Osteocyte (in vitro differentiated cells): ENCODE measurements around the gene SYCN. TPM values are rescaled to one million over a fixed set of nuclear protein-coding genes. Genes with fewer than 3 reads are reported as not detected.

Source experiments
- DNase-seq: peaks from one replicate; pipeline ENCODE4 v3.0.0; 2021; ENCODE audit warnings: mixed read lengths; ENCODE audit not compliant: unreplicated experiment; ENCODE audit errors: extremely low spot score
- H3K27ac Mint-ChIP-seq: one replicate; pipeline ENCODE4 v1.8.0; 2021; ENCODE audit warnings: mild to moderate bottlenecking, mixed read lengths; ENCODE audit not compliant: unreplicated experiment
- H3K27me3 Mint-ChIP-seq: one replicate; pipeline ENCODE4 v1.8.0; 2021; ENCODE audit warnings: mixed read lengths; ENCODE audit not compliant: unreplicated experiment
- H3K36me3 Mint-ChIP-seq: one replicate; pipeline ENCODE4 v1.8.0; 2021; ENCODE audit warnings: mixed read lengths; ENCODE audit not compliant: unreplicated experiment
- H3K4me1 Mint-ChIP-seq: one replicate; pipeline ENCODE4 v1.8.0; 2021; ENCODE audit warnings: mixed read lengths; ENCODE audit not compliant: unreplicated experiment
- H3K4me3 Mint-ChIP-seq: one replicate; pipeline ENCODE4 v1.8.0; 2021; ENCODE audit warnings: mild to moderate bottlenecking, moderate library complexity, mixed read lengths; ENCODE audit not compliant: unreplicated experiment
- H3K9me3 Mint-ChIP-seq: one replicate; pipeline ENCODE4 v1.8.0; 2021; ENCODE audit warnings: mixed read lengths; ENCODE audit not compliant: unreplicated experiment
- CTCF ChIP-seq: fragments of 200-600 bp; sonication (generic); IDR thresholded peaks from 2 replicates; pipeline ENCODE4 v1.5.0; 2021; ENCODE audit warnings: antibody characterized with exemption, mild to moderate bottlenecking, moderate library complexity
- total RNA-seq: library from RNA; stranded (reverse); gene quantifications from 2 replicates; pipeline ENCODE4 v1.2.1, GENCODE V29; 2021

The SYCN gene
- total RNA-seq, 1 donor from 2014 or later: not detected

GRCh38 chr19:39178296-39179006 is 25.6 kb downstream of the SYCN start:
- no peak for TF ChIP-seq CTCF
- DNase-seq: no peak
- no peak overlapping the region for H3K4me3 Mint-ChIP-seq
- H3K36me3 Mint-ChIP-seq: peaks cover 5% of the 10 kb centered on the region
- no peaks in the 10 kb centered on the region for H3K27me3 Mint-ChIP-seq
- no peak overlapping the region for H3K27ac Mint-ChIP-seq
- no peaks in the 10 kb centered on the region for H3K4me1 Mint-ChIP-seq
- no peaks in the 10 kb centered on the region for H3K9me3 Mint-ChIP-seq

DNA sequence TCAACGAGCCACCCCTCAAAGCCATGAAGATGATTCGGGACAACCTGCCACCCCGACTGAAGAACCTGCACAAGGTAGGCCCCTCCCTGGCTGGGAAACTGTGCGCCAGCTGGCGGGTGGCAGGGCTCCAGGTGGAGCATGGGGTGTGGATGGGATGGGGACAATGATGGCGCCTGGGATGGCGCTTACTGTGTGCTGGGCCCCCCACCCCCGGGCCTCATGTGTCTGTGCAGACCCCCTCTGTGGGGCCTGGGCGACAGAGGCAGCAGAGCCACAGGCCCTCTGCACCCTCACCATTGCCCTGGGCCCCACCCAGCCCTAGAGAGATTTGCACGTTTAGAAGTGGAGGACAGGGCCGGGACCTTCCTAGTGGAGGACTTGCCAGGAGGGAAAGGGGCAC is 26.3 kb downstream of the SYCN start:
- no peak overlapping the region for H3K27ac Mint-ChIP-seq
- H3K36me3 Mint-ChIP-seq: peaks cover 5% of the 10 kb centered on the region
- no peaks in the 10 kb centered on the region for H3K27me3 Mint-ChIP-seq
- no peak for TF ChIP-seq CTCF
- DNase-seq: no peak
- no peaks in the 10 kb centered on the region for H3K4me1 Mint-ChIP-seq
- no peak overlapping the region for H3K4me3 Mint-ChIP-seq
- H3K9me3 Mint-ChIP-seq: no peaks in the 10 kb centered on the region

- Mint-ChIP-seq H3K4me3 (no peak overlapping the region), H3K27me3 (no peaks in the 10 kb centered on the region), H3K4me1 (no peaks in the 10 kb centered on the region), H3K9me3 (no peaks in the 10 kb centered on the region), H3K36me3 (peaks cover 5% of the 10 kb centered on the region), H3K27ac (no peak overlapping the region)
- no peak for DNase-seq
- no peak for TF ChIP-seq CTCF
Measured at GRCh38 chr19:39177110-39177699, 26.9 kb downstream of the SYCN start.

GRCh38 chr19:39175564-39175963 is 28.5 kb downstream of the SYCN start:
- Mint-ChIP-seq H3K9me3 (no peaks in the 10 kb centered on the region), H3K4me1 (peaks cover 7% of the 10 kb centered on the region), H3K4me3 (no peak overlapping the region), H3K27ac (no peak overlapping the region), H3K36me3 (peaks cover 5% of the 10 kb centered on the region), H3K27me3 (no peaks in the 10 kb centered on the region)
- no peak for DNase-seq
- TF ChIP-seq CTCF: no peak
